Measurements from ENCODE around the gene TNFAIP8. TPM values are rescaled to one million over a fixed set of nuclear protein-coding genes. Genes with fewer than 3 reads are reported as not detected.
A peak's percentile ranks its signal among the peaks of the same experiment; 100 is the strongest.

TNFAIP8 gene
- total and polyA plus RNA-seq, 9 of the 15 experiments (the other 6 are each of a cell fraction or from before 2014, with no cell fraction given) = 29.9 to 52.2 (median 44.8) TPM

- TF ChIP-seq RREB1 (CRISPR knock-in tag; IDR thresholded peaks at IDR 0.05) (no peak), TCFL5 (CRISPR knock-in tag; conservative IDR thresholded peaks at IDR 0.05) (no peak), PHF21A (IDR thresholded peaks at IDR 0.05; ENCODE audit: borderline replicate concordance, low read depth) (peak; percentile 72; the same call in 1 of the 2 replicates), LEF1 (IDR thresholded peaks at IDR 0.05) (peak; percentile 94), MTA3 (IDR thresholded peaks at IDR 0.05; ENCODE audit: borderline replicate concordance) (peak; percentile 87), KLF13 (tag; IDR thresholded peaks at IDR 0.05; ENCODE audit: borderline replicate concordance, low read depth) (no peak), NR3C1 (CRISPR knock-in tag; IDR thresholded peaks at IDR 0.05) (no peak), MAFK (IDR thresholded peaks at IDR 0.05; ENCODE audit: low read length) (peak; percentile 61), PRMT5 (CRISPR knock-in tag; IDR thresholded peaks at IDR 0.05) (no peak), ARNT (IDR thresholded peaks at IDR 0.05) (peak; percentile 78 to 92; a peak in 3 of 4 replicates), NR2C1 (IDR thresholded peaks at IDR 0.05) (peak; percentile 37; the same call in 1 of the 2 replicates), NR2C1 (tag; IDR thresholded peaks at IDR 0.05) (peak; percentile 54), ZNF175 (CRISPR knock-in tag; IDR thresholded peaks at IDR 0.05; ENCODE audit: low read depth) (peak; percentile 75), NFATC3 (IDR thresholded peaks at IDR 0.05) (peak; percentile 68; the same call in 1 of the 2 replicates), IRF2 (CRISPR knock-in tag; IDR thresholded peaks at IDR 0.05) (no peak), ZZZ3 (IDR thresholded peaks at IDR 0.05) (no peak), MCM7 (IDR thresholded peaks at IDR 0.05) (no peak), PPARD (CRISPR knock-in tag; IDR thresholded peaks at IDR 0.05) (no peak), DDX20 (tag; IDR thresholded peaks at IDR 0.05; ENCODE audit: low read depth) (no peak), ZNF280B (CRISPR knock-in tag; IDR thresholded peaks at IDR 0.05) (no peak)
Measured at GRCh38 chr5:119321569-119322311, 34.1 kb upstream of the TNFAIP8 start (continued).
